ENCODE results near the gene SLC9A9. TPM values are rescaled to one million over a fixed set of nuclear protein-coding genes. Genes with fewer than 3 reads are reported as not detected.

Gene SLC9A9
- total RNA-seq, 4 donors from 2014 or later: 1.1 to 15.9 (median 9.7) TPM

- in situ Hi-C loops (cut with MboI; ENCODE audit: low pct_ligation_motif_present in 1 of 4, low pct_unique_long_range_greater_than_20kb in 1 of 4, low sequenced_read_pairs in 3 of 4) (no loop called here), intact Hi-C loops (cut with DNase I; ENCODE audit: low total_unique reads) (no loop called here)
- no peak for DNase-seq
- Histone ChIP-seq H3K4me3 (no peak overlapping the region), H3K27ac (no peak overlapping the region), H3K36me3 (no peaks in the 10 kb centered on the region), H3K4me1 (no peaks in the 10 kb centered on the region), H3K27me3 (no peaks in the 10 kb centered on the region), H3K9me3 (peaks cover 0 to 3% of the 10 kb centered on the region in 2 donors)
- TF ChIP-seq EP300 (IDR thresholded peaks at IDR 0.05; ENCODE audit: low read depth) (no peak), CTCF (IDR thresholded peaks at IDR 0.05) (no peak), POLR2A (IDR thresholded peaks at IDR 0.05) (no peak), POLR2AphosphoS5 (IDR thresholded peaks at IDR 0.05) (no peak)
- 90 to 94% methylated on average over 1 of the region's 1 CpG for WGBS, 2 donors (ENCODE audit: low coverage in 1 of 2)
Measured at GRCh38 chr3:143363949-143364348, 484.3 kb downstream of the SLC9A9 start.

DNA sequence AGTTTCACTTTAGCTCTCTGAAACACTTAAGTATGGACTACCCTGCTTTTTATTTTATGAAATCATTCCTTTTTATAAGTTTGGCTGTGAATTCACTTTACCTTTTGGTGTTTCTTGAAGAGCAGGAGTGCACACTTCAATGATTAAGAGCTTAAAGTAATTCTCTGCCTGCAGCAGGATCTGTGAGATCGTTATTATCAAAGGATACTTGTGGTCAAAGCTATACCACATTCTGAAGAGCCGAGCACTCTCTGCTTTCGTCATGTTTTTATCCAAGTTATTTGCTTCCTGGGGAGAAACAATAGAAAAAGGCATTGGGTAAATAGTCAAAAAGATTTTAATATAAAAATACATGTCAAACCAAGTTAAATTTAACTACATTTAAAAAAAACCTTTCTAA, 485.0 kb downstream of the SLC9A9 start:
- no peak for TF ChIP-seq CTCF (IDR thresholded peaks at IDR 0.05)
- TF ChIP-seq POLR2A (IDR thresholded peaks at IDR 0.05): no peak
- no peak for TF ChIP-seq EP300 (IDR thresholded peaks at IDR 0.05; ENCODE audit: low read depth)
- TF ChIP-seq POLR2AphosphoS5 (IDR thresholded peaks at IDR 0.05): no peak
- Histone ChIP-seq H3K4me3 (no peak overlapping the region), H3K36me3 (no peaks in the 10 kb centered on the region), H3K9me3 (peaks cover 0 to 3% of the 10 kb centered on the region in 2 donors), H3K27me3 (no peaks in the 10 kb centered on the region), H3K27ac (no peak overlapping the region), H3K4me1 (no peaks in the 10 kb centered on the region)
- DNase-seq: no peak
- WGBS, 2 donors (ENCODE audit: low coverage in 1 of 2): 71 to 79% methylated on average over 3 of the region's 3 CpGs
- intact Hi-C loops (cut with DNase I; ENCODE audit: low total_unique reads): no loop called here
- in situ Hi-C loops (cut with MboI; ENCODE audit: low pct_ligation_motif_present in 1 of 4, low pct_unique_long_range_greater_than_20kb in 1 of 4, low sequenced_read_pairs in 3 of 4): no loop called here

- Histone ChIP-seq H3K27ac (no peak overlapping the region), H3K4me1 (no peaks in the 10 kb centered on the region), H3K4me3 (no peak overlapping the region), H3K36me3 (no peaks in the 10 kb centered on the region), H3K9me3 (peaks cover 0 to 3% of the 10 kb centered on the region in 2 donors), H3K27me3 (no peaks in the 10 kb centered on the region)
- in situ Hi-C loops (cut with MboI; ENCODE audit: low pct_ligation_motif_present in 1 of 4, low pct_unique_long_range_greater_than_20kb in 1 of 4, low sequenced_read_pairs in 3 of 4): no loop called here
- intact Hi-C loops (cut with DNase I; ENCODE audit: low total_unique reads): no loop called here
- TF ChIP-seq POLR2AphosphoS5 (IDR thresholded peaks at IDR 0.05): no peak
- TF ChIP-seq CTCF (IDR thresholded peaks at IDR 0.05): no peak
- TF ChIP-seq POLR2A (IDR thresholded peaks at IDR 0.05): no peak
- no peak for TF ChIP-seq EP300 (IDR thresholded peaks at IDR 0.05; ENCODE audit: low read depth)
- DNase-seq: no peak
- 80 to 86% methylated on average over 2 of the region's 2 CpGs for WGBS, 2 donors (ENCODE audit: low coverage in 1 of 2)
Measured at GRCh38 chr3:143362115-143362991, 485.9 kb downstream of the SLC9A9 start.

DNA sequence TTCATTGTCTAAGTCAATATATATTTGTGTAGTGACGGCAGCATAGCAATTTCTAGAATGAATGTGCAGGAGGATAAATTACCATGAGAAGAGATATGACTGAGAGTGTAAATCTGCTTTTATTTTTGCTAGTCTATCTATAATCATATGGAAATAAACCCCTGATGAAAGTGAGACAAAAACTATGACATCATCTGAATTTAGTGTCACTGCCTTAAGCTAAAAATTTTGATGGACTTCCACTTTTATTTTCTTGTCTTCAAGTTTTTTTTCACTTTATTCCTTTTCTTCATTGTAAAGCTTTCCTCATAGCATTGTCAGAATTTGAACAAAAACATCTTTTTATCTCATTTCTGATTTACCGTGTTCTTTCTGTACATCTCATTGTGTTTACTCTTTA, 486.7 kb downstream of the SLC9A9 start:
- peaks cover 0 to 3% of the 10 kb centered on the region in 2 donors for H3K9me3 ChIP-seq
- in situ Hi-C loops (cut with MboI; ENCODE audit: low pct_ligation_motif_present in 1 of 4, low pct_unique_long_range_greater_than_20kb in 1 of 4, low sequenced_read_pairs in 3 of 4) (no loop called here), intact Hi-C loops (cut with DNase I; ENCODE audit: low total_unique reads) (no loop called here)
- no peaks in the 10 kb centered on the region for H3K36me3 ChIP-seq
- no peak for DNase-seq
- 96 to 100% methylated on average over 2 of the region's 2 CpGs for whole genome bisulfite sequencing, 2 donors (ENCODE audit: low coverage in 1 of 2)
- TF ChIP-seq POLR2A (IDR thresholded peaks at IDR 0.05): no peak
- TF ChIP-seq EP300 (IDR thresholded peaks at IDR 0.05; ENCODE audit: low read depth): no peak
- no peak for TF ChIP-seq CTCF (IDR thresholded peaks at IDR 0.05)
- TF ChIP-seq POLR2AphosphoS5 (IDR thresholded peaks at IDR 0.05): no peak
- H3K27me3 ChIP-seq: no peaks in the 10 kb centered on the region
- H3K27ac ChIP-seq: no peak overlapping the region
- H3K4me1 ChIP-seq: no peaks in the 10 kb centered on the region
- no peak overlapping the region for H3K4me3 ChIP-seq

Data from transverse colon (tissue), 4 donors.